NCI-H2029 (cell line): Measurements from ENCODE around the gene RFT1.
A peak's percentile ranks its signal among the peaks of the same experiment; 100 is the strongest.

Source experiments
- DNase-seq: peaks from one replicate; lab custom pipeline; 2025; lab: John Stamatoyannopoulos, UW

RFT1 gene

DNA sequence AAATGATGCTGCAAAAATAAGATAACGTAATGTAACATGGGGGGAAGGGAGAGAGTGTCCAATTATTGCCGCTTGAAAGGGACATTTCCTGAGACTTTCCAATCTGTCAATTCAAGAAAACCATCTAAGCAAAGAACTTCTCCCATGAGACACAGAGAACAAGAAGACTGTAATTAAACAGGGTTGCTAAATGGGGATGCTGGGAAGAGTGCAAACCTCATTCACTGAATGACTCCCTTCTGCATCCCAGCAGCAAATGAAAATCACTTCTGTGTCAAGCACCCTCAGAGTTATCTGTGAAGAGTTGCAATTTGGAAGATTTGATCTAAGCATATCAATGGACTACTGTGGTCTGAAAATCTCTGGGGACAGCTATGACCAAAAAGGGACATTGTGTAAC is 3.6 kb downstream of the RFT1 start:
- DNase-seq: no peak

DNA sequence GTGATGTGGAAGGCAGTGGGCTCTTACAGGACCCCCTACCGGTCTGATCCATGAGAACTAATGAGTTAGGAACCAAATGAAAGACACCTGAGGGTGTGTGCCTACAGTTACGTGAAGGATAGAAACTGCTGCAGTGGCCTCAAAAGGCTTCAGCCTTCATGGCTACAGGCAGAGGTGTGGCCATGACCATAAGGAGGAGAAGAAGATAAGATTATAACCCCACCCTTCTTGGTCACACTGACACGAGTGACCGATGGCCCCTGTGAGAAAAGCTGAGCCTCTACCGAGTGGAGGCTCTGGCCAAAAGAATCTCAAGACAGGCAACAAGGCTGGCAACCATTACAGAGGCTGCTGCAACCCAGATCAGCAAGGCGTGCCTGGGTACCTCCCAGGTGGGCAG is 6.3 kb downstream of the RFT1 start:
- no peak for DNase-seq

DNA sequence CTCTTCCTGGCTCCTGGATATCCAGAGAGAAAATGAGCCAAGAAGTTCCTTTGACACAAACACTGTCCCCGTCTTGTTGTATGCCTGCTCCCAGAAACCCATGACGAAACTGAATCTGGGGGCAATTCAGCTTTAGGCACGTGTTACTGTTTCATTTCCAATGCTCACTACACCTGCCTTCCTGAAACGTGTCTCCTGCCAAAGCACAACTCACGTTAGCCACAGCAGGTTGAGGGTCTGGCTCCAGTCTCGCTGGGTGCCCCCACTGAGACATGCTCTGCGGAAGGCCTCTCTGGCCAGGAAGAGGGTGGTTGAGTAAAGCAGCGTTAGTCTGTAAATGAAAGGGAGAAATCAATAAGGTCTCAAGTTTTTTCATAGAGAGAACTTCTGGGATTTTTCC is 6.7 kb downstream of the RFT1 start:
- DNase-seq: no peak

DNA sequence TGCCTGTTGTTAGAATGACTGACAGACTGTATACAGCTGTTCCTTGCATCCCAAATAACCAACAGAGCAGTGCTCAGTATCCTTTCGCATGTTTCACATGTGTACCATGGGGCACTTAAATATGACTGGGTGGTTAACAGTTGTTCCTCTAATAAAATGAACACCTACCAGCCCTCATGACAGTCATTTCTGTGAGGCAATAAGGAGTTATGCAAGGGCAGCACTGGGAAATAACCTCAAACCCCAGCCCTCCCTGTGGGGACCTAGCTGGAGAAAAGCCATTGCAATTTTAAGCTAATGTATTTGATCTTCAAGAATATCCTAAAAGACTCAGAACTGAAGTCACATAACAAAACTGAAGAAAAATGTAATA is 7.3 kb downstream of the RFT1 start:
- no peak for DNase-seq

DNA sequence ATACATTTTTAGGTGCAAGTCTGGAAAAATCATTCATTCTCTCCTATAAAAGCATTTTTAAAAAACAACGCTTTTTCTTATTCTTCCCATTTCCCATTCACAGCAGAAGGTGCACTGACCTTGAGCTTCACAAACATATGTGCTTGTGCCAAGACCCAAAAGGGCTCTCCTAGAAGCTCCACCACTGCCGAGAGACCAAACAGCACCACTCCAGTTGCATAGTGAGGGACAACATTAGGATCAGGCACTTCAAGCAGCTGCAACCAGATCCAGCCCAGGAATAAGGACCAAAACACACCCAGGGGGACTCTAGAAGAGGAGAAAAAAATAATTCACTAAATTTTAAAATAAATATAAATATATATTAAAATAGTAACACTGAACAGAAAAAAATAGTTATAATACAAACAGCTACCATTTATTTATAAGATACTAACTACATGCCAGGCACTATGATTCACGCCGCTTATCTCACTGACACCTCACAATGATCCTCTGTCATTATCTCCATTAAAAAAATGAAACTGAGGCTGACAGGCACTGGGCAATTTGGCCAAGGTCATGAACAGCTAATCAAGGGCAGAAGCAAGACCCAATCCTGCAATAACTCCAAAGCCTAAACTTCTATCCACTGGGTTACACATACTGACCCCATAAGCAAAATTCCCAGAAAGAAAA is 7.8 kb downstream of the RFT1 start:
- DNase-seq: no peak

DNA sequence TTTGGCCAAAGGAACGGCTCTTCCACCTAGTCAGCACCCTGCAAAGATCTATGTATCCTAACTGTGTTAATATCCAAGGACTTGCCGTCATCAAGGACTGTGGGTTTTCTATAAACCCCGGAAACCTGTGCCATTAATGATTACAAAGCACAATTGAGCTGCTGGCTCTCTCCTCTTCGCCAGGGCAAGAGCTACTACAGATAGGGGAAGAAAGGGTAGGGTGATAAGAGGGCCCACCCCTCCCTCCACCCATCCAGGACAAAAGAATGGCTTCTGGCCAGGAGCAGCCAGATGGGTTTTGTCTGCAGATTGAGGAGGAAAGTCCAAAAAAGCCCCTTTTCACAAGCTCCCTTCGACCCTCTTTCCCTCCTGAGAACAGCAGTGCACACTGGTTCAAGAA is 9.9 kb downstream of the RFT1 start:
- no peak for DNase-seq

DNA sequence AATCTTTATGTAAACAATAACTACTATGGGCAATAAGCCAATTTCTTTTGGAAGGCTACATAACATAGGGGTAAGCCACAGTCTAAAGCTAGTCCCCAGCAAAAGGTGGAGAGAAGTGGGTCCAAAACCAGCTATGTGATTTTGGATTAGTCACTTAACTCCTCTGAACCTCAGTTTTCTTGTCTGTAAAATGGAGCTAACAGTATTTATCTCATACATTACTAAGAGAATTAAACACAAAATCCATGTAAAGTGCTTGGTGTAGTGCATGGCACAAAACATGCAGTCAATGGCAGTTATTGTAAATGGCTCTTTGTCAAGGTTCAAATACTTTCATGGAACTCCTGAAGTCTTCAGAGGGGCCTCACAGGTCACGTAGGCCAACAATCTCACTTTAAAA is 13.3 kb downstream of the RFT1 start:
- DNase-seq: no peak

DNA sequence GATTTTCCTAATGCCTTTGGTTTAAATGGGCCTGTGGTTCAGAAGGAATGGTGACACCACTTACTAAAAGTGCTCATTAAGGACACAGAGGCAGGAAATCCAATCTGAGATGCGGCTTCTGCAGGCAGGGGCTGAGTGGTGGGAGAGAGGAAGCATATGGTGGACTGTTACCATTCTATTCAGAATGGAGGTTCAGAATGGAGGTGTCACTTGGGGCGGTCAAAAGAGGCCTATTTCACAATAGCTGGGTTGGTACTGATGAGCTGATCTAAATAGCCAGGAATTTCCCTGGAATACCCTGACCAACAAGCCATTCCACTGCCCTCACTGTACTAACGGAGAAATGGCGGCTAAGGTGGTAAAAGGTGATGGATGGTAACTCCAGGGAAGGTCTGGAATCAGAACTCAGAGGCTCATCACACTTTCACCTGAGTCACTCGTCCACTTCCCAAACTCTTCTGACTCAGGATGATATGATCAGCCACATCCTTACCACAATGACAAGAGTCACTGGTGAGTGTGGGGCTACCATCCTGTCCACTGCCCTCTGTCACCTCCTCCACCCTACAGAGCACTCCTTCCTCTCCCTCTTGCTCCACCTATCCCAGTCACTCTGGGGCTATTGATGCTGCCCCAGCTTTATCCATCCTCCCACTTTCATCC is 15.7 kb downstream of the RFT1 start:
- DNase-seq: no peak

DNA sequence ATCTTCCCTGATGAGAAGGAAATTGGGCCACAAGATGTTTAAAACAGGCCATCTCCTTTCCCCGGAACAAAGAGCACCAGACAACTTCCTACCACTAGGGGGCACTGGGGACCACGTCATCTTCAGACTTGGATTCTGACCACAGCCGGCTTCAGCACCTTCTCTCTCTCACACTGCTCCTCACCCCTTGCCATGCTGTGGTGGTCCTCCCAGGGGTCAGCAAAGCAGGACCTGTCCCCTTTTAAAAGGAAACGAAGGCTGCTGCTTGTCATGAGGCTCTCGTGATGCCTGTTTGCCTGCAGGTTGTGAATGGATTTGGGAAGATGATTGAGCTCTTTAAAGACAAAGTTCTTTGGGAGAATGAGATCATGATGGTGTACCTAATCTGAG is 16.2 kb downstream of the RFT1 start:
- peak; percentile 40 for DNase-seq

DNA sequence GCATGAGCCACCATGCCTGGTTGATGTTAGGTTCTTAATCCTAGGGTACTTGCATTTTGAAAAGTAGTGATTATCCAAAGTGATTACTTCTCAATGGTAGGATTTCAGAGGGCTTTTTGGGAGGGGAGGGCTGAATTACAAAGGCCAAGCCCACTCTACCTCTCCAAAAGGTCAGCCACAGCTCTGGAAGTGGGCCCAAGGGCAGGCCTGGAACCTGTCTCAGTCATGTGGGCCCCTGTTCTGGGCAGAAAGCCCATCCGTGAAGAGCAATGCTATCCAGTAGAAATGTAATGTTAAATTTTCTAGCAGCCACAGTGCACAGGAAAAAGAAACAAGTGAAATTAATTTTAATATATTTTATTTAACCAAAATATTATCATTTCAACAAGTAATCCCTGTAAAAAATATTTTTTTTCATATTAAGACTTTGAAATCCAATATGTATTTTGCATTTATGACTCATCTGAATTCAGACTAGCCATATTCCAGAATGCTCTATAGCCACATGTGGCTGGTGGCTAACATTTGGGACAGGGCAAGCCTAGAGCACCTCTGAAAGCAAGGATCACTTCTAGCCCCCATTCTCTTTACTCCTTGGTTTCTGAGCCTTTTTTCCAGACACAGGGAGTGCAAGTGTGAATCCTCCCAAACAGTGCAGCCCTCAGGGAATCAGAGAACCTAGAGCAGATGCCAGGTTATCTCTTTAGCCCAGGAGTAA is 16.8 kb downstream of the RFT1 start:
- DNase-seq: no peak

DNA sequence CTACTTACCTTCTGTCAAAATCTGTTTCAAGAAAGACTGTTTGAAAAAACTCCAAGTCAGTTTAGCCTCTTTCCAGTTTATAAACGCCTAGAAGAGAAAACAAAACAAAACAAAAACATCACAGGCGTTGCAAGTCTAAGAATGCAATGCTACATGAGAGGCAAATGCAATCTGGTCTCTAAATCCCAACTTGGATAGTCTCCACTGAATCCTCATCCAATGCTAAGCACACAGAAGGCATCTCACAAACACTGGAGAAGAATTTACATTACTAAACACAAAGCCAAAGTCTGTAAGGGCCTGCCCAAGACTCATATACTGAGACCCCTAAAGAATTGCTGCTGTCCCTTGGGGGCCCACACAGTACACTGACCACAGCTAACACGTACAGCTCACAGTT is 18.4 kb downstream of the RFT1 start:
- DNase-seq: no peak

DNA sequence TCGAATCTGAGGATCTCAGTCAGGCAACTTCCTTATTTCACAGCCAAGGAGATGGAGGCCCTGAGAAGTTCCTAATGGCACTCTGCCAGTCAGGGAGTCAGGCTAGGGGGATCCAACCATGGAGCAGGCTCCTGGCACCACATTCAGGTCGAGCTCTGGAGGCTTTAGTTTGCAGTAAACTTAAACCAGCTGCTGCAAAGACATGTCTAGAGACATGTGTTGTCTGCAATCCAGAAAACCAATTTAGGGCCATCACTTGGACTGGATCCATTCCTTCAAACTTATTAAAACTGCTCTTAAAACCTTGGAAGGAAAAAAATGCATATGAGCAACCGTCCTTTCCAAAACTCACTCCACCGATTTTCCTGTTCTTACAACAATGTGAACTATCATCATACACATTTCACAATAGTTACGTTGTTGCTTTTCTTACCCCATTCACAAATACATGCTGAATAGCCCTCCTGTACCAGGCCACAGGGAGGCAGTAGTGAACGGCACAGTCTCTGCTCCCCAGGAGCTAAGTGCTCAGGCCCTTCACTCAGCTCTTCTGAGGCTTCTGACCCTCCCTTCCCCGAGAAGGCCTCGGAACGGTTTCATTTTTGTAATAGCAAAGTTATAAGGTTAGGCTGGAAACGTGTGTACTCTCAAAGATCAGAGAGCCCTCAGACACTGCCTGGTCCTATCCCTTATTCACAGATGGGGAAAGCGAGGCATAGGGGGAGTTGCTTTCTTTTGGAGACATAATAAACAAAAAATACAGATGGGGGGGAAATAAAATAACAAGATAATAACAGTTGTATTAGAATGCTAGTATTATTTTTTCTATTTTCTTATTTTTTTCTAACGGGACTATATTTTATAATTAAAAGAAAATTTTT is 20.1 kb downstream of the RFT1 start:
- no peak for DNase-seq

DNA sequence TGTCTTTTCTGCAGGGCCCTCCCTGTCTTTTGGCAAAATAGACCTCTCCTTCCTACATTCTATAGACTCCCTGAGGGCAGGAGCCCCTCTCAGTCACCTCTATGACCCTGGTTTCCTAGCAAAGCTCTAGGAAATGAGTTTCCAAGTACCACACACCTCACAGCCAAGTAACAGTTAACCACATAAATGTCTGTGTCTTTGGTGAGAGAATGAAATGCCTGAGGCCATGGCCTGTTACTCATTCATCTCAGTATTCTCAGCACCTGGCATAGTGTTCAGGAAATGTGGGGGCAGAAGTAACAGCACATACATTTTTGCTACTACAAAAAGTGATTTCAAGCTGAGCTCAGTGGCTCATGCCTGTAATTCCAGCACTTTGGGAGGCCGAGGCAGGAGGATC is 21.0 kb downstream of the RFT1 start:
- no peak for DNase-seq

DNA sequence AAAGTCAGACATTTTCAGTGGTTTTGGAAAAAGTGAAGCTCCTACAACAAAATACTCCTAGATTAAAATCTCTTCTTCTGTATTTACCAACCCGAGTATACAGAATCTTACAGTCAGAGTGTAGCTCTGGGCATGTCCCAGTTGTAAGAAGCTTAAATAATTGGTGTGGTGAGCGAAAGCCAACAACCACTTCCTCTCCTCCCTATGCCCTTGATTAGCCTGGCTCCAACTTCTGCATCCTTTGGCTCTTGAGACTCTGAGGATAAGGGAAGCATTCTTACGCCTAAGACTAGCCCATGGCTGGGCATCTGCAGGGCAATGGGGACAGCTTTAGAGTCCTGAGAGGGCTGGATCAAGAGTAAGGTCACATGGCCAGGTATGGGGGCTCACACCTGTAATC is 25.5 kb downstream of the RFT1 start:
- DNase-seq: no peak

DNA sequence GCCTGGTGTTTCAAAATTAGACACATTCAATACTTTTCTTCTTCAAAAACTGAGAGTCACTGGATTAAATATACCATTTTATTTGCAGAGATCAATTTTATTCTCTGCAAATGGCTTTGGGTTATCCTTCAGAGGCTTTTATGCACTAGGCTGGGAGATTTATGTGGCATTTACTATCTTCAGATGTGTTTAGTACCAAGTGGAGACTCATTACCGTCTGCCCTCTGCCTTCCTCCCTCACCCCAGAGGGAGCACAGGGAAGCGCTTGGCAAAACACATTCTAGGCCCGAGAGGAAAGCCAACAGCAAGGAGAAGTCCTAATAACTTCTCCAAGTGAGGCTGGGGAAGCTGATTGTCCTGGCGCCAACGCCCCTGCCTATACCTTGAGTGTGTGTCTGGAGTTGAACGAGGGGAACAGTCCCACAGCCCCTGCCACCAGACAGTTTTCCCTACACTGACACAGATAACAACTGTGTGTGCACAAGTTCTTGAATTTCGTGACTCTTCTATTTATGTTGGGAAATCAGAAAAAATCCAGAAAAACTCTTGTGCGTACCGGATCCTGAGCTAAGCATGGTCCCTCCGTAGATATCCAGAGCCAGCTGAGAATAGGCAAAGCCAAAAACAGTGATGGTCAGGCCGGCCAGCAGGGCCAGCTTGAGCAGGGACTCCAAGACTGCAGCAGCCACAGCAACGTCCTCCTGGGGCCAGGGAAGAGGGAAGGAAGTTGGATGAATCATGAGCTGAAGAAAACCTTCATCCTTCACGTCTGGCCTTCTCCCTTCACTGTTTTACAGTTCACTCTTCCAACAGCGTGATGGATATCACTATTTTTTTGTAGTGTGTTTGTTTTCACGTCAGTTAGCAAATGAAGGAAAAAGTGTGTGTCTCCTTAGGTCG is 26.6 kb downstream of the RFT1 start:
- no peak for DNase-seq

DNA sequence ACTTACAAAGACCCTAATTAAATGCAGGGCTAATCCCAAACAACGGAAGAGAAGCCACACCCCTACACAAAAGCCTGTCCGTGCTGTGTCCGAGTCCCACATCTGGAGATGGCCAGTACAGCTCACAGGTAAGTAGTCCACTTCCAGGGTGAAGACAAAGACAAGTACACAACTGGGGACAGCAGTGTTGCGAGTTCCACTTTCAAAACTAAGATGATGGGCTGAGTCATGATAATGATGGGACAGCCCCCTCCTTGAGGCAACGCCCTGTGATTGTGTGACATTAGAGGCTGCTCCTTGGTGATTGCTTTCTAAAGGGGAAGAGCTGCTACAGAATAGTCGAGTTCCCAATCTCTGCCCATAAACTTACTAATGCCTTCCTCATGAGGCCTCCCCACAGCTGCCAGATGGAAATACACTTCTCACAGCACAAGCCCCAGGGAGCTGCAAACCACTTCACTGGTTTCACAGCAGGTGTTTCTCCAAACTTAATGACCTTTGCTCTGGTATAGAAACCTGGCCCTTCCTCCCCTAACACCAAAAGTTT is 27.6 kb downstream of the RFT1 start:
- no peak for DNase-seq

DNA sequence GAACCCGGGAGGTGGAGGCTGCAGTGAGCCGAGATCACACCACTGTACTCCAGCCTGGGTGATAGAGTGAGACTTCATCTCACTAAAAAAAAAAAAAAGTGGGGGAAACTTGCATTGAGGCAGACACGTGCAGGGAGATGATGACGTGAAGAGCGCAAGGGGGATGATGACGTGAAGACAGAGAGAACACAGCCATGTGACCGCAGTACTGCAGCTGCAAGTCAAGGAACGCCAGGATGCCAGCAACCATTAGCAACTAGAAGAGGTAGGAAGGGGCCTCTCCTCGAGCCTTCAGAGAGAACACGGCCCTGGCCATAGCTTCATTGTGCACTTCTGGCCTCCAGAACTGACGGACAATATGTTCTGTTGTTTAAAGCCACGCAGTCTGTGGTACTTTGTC is 28.3 kb downstream of the RFT1 start:
- DNase-seq: no peak

DNA sequence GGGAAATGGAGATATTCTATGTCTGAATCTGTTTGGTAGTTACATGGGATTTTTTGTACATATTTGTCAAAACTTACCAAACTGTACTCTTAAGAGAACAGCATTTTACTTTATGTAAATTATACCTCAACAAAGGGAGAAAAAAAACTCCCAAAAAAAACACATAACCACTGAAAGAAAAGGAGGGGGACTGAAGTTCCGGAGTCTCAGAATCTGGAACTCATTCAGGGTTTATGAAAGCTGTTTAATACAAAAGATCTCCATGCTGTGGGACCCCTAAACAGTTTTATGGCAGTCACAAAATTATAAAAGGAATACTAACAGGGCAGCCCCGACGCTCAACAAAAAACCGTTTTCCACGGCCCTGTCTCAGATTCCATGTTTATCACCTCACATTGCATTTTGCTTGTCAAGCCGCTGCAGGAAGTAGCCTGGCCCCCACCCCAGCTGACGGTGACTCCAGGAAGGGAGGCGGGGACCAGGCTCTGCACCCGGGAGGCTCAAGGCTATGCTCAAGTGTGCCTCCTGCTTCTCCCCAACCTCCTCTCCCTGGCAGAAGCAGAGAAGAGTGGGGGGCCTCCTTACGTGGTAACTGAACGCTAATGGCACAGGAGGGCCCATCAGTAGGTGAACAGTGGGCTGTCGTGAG is 29.3 kb downstream of the RFT1 start:
- DNase-seq: no peak

DNA sequence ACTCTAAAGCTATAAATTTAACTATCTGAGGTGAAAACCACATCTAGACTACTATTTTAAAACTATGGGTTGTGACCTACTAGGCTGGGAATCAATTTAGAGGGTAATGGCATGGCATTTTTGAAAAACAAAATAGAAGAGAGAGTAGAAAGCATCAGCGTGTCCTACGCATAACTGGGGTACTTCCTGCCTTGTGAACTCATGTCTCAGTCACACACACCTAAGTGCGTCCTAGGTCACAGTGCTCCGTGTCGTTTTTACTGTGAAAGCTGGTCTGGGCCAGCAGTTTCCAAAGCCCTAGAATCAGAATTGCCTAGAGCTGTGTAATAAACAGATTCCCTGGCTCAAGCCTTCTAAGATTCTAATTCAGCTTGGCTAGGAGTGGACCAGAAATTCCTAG is 32.3 kb downstream of the RFT1 start:
- DNase-seq: no peak

DNA sequence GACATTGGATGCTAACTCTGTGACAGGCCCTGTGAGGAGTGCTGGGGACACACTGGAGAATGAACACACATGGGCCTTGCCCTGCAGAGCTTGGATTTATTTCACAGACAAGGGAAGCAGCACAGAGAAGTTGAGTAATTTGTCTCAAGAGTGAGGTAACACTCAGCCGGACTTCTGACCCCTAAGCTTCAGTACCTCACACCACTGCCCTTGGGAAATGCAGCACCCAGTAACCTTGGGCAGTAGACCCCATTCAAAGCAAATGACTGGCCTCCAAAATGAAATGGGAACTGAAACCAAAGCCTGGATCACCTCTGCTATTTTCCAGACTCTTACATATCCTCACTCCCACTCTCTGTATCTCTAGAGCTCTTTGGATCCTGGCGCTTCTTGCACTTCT is 37.3 kb downstream of the RFT1 start:
- no peak for DNase-seq

DNA sequence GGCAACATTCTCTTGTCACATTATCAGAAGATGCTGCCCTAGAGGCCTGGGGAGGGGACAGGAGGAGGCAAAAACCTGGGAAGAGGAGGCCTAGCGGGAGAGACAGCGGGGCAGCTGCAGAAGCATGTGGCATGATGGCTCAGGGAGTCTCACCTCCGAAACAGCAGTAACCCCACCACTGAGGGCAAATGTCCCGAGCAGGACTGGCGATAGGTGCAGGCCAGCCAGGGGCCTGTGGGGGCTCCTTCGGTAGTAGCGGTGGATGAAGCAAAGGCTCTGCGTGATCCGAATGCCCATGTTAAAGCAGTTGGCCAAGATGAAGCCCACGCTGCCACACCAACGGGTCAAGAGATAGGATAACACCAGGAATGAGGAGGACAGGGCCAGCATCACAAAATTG is 38.0 kb downstream of the RFT1 start:
- no peak for DNase-seq
